ENCODE data around the gene CACNA1F.

The CACNA1F gene

DNA sequence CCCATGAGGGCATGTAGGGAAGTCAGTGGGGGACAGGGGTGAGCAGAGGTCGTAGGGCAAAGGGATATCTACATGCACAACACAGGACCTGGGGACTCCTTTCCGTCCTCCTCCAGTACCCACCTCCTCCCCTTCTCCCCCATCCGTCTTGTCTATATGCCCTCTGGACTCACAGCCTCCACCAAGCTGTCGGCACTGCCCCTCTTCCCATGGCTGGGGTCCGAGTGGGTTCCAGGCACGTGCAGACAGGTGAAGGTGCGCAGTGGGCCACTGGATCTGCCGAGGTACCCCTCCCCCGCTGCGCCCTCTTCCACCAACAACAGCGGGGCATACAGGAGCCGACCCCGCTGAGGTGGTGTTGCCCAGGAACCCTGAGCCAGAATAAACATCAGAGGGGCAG lies 27.7 kb downstream of the CACNA1F start:
- TF ChIP-seq, protein P1, sequence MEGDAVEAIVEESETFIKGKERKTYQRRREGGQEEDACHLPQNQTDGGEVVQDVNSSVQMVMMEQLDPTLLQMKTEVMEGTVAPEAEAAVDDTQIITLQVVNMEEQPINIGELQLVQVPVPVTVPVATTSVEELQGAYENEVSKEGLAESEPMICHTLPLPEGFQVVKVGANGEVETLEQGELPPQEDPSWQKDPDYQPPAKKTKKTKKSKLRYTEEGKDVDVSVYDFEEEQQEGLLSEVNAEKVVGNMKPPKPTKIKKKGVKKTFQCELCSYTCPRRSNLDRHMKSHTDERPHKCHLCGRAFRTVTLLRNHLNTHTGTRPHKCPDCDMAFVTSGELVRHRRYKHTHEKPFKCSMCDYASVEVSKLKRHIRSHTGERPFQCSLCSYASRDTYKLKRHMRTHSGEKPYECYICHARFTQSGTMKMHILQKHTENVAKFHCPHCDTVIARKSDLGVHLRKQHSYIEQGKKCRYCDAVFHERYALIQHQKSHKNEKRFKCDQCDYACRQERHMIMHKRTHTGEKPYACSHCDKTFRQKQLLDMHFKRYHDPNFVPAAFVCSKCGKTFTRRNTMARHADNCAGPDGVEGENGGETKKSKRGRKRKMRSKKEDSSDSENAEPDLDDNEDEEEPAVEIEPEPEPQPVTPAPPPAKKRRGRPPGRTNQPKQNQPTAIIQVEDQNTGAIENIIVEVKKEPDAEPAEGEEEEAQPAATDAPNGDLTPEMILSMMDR (IDR thresholded peaks at IDR 0.05; ENCODE audit: low read depth, low read length, missing control alignments): no peak
- no peak overlapping the region for H3K4me3 ChIP-seq (ENCODE audit: low read depth, low read length)
- no peak for DNase-seq (ENCODE audit: low read depth)
- in situ Hi-C loops (cut with HindIII; ENCODE audit: low sequenced_read_pairs): no loop called here

DNA sequence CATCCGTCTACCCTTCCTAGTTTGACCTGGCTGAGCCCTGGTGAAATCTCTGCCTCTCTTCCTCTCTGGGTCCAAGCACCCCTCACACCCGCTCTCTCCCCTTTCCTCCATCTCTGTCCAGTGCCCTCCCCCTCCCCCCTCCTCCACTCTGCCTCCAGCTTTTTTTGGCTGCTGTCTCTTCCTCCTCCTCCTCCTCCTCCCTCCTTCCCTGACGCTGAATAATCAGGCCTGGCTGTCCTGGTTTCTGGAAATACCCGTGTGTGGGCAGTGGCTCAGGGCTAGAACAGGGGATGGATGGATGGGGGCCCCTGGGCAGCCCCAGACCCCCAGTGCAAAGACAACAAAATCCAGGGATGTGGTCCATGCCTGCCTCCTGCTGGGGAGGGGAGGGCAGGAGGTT lies 28.4 kb downstream of the CACNA1F start:
- no peak overlapping the region for H3K4me3 ChIP-seq (ENCODE audit: low read depth, low read length)
- in situ Hi-C loops (cut with HindIII; ENCODE audit: low sequenced_read_pairs): no loop called here
- no peak for DNase-seq (ENCODE audit: low read depth)
- TF ChIP-seq, protein P1 (IDR thresholded peaks at IDR 0.05; ENCODE audit: low read depth, low read length, missing control alignments): no peak

DNA sequence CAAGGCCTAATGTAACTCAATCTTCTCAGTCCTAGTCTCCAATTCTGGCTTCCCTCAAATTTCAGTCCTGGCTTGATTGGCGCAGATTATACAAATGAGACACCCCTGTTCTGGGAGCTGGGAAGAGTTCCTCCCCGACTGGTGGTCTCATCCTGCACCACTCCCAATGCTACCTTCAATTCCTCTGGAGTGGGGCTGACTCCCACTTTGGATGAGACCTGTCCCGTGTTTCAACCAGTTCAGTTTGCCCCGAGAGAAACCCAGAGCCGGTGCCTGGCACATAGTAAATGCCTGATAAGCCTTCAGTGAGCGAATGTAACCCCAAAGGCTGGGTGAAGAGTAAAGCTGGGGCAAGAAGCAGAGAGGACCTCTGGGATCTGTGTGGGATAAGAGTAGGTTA lies 29.1 kb downstream of the CACNA1F start:
- TF ChIP-seq, protein P1 (IDR thresholded peaks at IDR 0.05; ENCODE audit: low read depth, low read length, missing control alignments): no peak
- in situ Hi-C loops (cut with HindIII; ENCODE audit: low sequenced_read_pairs): no loop called here
- no peak overlapping the region for H3K4me3 ChIP-seq (ENCODE audit: low read depth, low read length)
- no peak for DNase-seq (ENCODE audit: low read depth)

DNA sequence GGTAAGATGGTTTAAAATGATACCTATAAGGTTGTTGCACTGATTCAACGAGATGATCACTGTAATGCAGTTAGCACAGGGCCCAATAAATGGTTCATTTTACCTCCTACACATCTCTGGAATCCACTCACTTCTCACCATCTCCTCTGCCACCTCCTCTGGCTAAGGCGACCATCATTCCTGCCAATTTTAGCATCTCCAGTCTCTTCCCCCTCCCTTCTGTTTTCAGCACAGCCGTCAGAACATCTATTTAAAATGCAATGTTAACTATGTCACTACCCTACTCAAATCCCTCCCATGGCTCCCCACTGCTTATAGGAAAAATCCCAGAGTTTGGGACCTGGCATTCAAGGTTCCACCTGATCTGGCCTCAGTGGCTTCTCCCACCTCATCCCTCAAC lies 29.6 kb downstream of the CACNA1F start:
- DNase-seq (ENCODE audit: low read depth): no peak
- no peak overlapping the region for H3K4me3 ChIP-seq (ENCODE audit: low read depth, low read length)
- in situ Hi-C loops (cut with HindIII; ENCODE audit: low sequenced_read_pairs): no loop called here
- TF ChIP-seq, protein P1 (IDR thresholded peaks at IDR 0.05; ENCODE audit: low read depth, low read length, missing control alignments): no peak

DNA sequence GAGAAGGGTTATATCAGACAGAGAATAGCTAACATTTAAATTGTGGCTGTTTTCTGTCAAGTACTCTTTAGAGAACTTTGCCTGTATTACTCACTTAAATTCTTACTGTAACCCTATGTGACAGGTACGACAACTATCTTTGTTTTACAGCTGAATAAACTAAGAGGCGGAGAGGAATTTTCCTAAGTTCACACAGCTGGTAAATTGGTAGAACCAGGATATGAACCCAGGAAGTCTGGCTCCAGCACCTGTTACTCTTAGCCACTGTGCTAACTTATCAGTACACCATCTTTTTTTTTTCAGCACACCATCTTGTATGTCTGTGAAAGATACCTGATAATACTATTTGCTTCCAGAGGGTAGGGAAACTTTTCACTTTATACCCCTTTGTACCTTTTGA lies 31.1 kb downstream of the CACNA1F start:
- in situ Hi-C loops (cut with HindIII; ENCODE audit: low sequenced_read_pairs): no loop called here
- DNase-seq (ENCODE audit: low read depth): no peak
- TF ChIP-seq, protein P1 (IDR thresholded peaks at IDR 0.05; ENCODE audit: low read depth, low read length, missing control alignments): no peak
- H3K4me3 ChIP-seq (ENCODE audit: low read depth, low read length): no peak overlapping the region

DNA sequence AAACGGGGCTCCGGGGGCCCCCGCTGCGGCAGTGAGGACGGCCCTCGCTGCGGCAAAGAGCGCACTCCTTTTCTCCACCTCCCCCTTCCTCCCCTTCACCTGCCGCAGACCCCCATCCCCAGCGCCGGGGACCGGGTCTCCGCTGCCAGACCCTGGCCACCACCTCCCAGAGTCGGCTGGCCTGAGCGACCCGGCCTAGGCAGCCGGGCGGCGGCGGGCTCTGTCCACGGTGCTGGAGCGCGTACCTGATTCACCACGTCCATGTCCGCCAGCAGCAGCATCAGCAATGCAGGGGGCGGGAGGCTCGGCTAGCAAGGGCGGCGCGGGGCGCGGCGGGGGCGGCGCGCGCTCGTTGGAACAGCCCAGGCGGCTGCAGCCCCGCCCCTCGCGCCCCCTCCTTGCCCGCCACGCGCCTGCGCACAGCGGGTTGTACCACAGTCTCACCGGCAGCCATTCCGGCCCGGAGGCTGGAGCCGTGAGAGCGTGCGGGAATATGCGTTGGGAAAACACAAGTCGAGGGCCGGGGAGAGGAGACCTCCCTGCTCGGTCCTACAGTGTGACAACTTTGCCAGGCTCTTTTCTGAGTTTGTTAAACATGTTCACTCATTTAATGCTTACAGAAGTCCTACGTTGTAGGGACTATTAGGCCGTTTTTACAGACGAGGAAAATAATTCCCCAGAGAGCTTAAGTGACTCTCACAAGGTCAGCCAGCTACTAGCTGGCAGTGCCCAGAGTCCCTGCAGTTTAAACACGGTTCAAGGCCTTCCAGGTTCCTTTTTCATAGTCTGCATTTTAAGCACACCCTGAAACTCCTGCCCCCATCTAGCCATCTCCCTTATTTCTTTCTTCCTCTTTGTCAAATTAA lies 33.0 kb downstream of the CACNA1F start, which contains the start of gene SYP:
TSS of gene SYP (minus strand) at position 288 of the 866 bp plus-strand sequence. CDS start at position 281, 7 bp downstream.
- peak within 1 kb of the TSS; percentile 18 for H3K4me3 ChIP-seq (ENCODE audit: low read depth, low read length)
- TF ChIP-seq, protein P1 (IDR thresholded peaks at IDR 0.05; ENCODE audit: low read depth, low read length, missing control alignments): no peak
- DNase-seq (ENCODE audit: low read depth): peak; percentile 43
- in situ Hi-C loops (cut with HindIII; ENCODE audit: low sequenced_read_pairs): no loop called here

Measured in astrocyte of the cerebellum (primary cell).